AML-193 (cell line): ENCODE measurements around the gene MS4A1.
A peak's percentile ranks its signal among the peaks of the same experiment; 100 is the strongest.
"Not testable (repeated sequence)": the region's sequence is repeated elsewhere in the genome, so short reads cannot be mapped to it uniquely, and the experiment has no call there.

Experiments
- DNase-seq, 2 experiments: peaks; one replicate each; lab custom pipeline; 2025; lab: John Stamatoyannopoulos, UW

Gene MS4A1

DNA sequence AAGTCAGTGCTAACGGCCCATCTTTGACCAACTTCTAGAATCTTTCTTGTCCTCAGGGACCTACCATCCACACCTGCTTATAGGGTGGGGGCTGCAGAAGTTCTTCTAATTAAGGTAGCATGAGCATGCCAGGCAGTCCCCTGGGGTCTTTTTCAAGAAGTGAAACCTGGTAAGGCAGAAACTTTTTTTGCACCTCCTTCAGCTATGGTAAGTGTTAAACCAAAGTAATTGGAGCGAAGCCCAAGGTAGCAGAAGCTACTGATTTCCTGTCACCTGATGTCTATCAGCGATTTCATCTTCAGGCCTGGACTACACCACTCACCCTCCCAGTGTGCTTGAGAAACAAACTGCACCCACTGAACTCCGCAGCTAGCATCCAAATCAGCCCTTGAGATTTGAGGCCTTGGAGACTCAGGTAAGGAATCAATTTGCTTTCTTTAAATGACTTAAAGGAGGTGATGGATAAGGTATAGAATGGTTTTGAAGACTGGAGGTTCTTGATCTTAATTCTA lies at the start of gene MS4A1:
Gene MS4A1, plus strand, starts transcription at position 317 of the 512 bp plus-strand sequence. CDS start 6,528 bp downstream, outside the sequence.
- DNase-seq, result no peak

DNA sequence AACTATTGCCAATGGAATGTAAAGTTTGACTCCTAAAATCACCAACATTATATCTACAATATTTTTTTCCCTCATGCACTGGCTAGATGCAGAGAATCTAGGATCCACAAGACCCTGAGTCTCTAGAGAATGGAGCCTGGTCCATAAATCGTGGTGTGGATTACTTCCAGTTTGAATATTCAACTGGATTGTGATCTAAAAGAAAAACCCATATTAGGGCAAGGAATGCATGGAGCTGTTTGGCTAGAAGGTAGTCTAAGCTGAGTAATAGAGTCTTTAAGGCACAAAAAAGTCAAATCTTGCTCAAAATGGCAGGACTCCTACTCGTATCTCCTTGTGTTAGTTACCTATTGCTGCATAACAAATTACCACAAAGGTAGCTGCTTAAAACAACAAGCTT lies 35.6 kb upstream of the MS4A1 start:
- no peak for DNase-seq

DNA sequence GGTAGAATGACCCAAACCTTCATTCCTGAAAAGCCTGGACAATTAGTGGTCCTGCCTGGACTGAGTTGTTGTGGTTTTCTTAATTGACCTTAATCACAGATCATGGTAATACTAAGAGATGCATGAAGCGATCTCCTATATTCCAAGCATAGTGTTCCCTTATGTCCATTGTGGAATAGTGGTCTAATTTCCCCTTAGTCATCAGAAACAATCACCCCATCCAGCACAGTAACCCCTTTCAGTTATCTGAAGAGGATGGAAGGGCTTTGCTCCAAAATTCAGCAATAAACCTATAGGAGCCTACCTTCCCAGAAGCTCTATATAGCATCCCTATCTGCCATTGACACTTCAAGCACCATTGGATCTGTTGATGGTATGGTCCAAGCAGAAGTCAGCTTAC lies 33.0 kb upstream of the MS4A1 start:
- no peak for DNase-seq

DNA sequence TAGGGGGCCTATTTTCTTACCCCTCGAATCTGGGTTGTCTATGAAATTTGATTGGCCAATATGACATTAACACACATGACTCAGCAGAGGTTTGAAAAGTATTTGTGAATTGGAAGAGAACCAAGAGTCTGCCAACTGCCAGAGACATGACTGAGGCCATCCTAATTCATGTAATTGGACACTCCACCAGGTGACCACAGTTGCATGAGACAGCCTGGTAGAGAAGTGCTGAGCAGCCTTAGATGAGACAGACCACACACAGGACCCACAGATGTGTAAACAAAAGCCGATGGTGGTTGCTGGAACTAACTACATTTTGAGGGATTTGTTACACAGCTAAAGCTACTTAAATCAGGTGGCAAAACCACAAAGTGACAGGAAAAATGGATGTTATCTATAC lies 27.1 kb upstream of the MS4A1 start:
- DNase-seq, result no peak

DNA sequence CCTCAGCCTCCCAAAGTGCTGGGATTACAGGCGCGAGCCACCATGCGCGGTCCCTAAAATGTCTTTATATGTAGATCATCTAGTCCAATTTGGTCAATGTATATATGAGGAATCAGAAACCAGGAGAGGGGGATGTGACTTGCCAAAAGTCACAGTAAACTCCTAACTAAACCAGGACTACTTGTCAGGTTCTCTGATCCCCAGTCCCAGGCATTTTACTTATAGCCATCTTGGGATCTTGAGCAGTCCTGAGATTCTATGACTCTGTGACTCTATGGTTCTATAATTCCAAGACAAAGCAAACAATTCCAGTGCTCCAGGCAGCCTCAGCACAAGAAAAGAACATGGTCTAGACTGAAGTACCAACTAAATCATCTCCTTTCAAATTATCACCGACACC lies 26.4 kb upstream of the MS4A1 start, which contains the start of gene MS4A5:
Gene MS4A5, plus strand, starts transcription at position 301 of the 400 bp plus-strand sequence. CDS start 103 bp downstream, outside the sequence.
- DNase-seq, result no peak

DNA sequence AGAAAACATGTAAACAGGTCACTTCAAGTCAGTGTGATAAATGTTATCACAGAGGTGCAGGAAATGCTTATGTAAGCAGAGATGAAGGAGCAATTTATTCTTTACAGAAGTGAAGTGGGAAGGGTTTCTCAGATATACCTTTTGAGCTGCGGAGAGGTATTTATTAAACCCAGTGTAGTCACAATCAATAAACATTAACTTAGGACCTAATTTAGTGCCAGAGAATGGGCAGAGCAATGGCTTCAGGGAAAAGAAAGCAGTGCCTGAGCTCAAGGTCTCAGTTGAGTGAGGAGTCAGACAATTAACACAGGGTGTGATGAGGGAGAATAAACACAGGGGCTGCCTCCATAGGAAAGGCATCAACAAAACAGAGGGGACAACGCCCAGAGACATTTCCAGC lies 24.4 kb upstream of the MS4A1 start:
- DNase-seq, result no peak

DNA sequence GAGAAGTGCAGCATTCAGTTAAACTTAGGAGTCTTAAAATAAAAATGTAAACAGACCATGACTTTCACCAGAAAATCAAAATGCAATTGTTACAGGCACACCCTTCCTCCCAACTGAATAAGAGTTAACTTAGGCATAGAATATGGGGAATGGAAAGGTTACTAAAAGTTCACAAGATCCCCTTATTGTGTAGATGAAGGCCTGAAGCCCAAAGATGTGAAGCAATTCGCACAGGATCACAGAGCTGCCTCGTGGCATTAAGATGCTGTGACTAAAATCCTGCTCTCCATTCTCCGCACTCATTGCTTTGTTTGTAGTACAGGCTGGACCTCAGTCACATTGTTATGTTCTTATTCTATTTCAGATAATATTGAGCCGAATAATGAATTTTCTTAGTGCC lies 22.2 kb upstream of the MS4A1 start:
- no peak for DNase-seq

DNA sequence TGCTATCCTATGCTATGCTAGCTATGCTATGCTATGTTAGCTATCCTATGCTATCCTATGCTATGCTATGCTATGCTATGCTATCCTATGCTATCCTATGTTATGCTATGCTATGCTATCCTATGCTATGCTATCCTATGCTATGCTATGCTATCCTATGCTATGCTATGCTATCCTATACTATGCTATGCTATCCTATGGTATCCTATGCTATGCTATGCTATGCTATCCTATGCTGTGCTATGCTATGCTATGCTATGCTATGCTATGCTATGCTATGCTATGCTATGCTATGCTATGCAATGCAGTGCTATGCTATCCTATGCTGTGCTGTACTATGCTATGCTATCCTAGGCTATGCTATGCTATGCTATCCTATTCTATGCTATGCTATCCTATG lies 8.6 kb upstream of the MS4A1 start:
- DNase-seq, result no peak

DNA sequence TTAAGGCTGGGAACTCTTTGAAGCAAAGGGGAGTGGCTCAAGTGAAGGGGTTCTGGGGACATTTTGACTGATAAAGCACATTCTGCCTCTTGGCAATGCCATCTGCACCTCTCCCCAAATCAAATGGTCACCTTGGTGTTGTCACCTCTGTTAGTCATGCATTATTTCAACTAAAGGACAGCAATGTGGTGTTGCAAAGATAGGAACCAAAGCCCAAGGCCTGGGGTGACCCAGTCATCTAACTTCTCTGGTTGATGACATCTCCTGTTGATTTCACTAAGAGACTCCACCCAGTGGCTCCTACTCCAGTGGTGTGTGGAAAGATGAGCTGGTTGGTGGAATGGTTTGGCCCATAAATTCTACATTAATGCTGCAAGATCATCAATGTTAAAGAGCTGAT lies 7.8 kb upstream of the MS4A1 start:
- no peak for DNase-seq

DNA sequence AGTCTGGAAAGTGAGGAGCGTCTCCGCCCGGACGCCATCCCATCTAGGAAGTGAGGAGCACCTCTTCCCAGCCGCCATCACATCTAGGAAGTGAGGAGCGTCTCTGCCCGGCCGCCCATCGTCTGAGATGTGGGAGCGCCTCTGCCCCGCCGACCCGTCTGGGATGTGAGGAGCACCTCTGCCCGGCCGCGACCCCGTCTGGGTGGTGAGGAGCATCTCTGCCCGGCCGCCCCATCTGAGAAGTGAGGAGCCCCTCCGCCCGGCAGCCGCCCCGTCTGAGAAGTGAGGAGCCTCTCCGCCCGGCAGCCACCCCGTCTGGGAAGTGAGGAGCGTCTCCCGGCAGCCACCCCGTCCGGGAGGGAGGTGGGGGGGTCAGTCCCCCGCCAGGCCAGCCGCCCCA lies 4.5 kb upstream of the MS4A1 start:
- not testable (repeated sequence) for DNase-seq

DNA sequence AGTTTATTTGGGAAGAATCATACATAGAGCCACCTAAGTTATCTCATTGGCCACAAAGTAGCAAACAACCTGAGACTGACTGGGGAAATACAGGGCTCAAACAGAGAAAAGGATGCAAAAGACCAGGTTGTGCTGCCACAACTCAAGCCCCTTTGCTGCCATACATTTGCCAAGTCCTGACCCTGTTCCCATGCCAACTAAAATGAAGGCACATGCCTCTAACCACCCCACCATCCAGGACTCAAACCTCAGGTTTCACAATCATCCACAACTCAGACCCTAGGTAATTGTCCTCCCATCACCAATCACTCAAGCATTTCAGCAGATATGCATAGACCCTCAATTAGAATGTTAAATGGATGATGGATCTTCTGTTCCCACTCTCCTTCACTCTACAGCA lies 1.4 kb upstream of the MS4A1 start:
- no peak for DNase-seq

DNA sequence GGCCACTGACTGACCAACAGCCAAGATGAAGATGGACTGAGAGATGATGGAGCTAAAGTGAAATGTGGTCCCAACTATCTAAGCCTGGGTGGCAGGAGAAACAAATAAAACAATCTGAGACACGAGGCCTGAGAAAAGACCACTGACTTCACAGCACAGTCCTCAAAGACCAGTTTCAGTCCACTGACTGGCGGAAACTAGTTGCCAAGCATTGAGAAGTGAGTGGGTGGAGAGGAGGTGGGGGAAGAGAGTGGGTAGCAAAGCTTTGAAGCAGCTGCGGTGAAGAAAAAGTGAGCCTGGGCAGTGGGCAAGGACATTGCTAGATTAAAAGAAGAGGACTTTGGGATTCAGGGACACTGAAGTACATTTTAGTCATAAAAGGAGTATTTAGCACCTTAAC lies 1.9 kb downstream of the MS4A1 start:
- no peak for DNase-seq

DNA sequence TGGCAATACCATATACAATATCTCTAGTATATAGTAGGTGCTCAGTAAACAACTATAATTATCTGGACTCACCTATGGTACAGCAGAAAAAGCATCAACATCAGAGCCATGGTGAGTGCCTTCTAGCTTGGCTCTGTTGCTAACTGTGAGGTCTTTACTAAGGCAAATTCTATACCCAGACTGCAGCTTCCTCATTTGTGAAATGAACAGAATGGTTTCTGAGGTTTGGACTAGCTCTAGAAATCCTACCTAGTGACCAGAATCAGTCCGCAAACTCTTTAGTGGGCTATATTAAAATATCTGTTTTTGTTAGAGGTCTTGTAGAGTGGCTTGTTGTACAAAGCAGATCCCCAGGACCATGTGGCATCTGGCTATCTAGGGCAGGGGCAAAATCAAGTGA lies 3.7 kb downstream of the MS4A1 start:
- DNase-seq, result no peak

DNA sequence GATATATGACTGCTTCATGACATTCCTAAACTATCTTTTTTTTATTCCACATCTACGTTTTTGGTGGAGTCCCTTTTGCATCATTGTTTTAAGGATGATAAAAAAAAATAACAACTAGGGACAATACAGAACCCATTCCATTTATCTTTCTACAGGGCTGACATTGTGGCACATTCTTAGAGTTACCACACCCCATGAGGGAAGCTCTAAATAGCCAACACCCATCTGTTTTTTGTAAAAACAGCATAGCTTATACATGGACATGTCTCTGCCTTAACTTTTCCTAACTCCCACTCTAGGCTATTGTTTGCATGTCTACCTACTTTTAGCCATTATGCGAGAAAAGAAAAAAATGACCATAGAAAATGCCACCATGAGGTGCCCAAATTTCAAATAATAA lies 13.2 kb downstream of the MS4A1 start:
- DNase-seq, result no peak

DNA sequence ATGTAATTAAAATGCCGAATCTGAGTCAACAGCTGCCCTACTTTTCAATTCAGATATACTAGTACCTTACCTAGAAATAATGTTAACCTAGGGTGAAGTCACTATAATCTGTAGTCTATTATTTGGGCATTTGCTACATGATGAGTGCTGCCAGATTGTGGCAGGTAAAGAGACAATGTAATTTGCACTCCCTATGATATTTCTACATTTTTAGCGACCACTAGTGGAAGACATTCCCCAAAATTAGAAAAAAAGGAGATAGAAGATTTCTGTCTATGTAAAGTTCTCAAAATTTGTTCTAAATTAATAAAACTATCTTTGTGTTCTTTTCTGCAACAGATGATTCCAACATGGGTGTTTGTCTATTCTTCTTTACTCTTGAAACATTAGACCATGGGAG lies 14.1 kb downstream of the MS4A1 start:
- no peak for DNase-seq

DNA sequence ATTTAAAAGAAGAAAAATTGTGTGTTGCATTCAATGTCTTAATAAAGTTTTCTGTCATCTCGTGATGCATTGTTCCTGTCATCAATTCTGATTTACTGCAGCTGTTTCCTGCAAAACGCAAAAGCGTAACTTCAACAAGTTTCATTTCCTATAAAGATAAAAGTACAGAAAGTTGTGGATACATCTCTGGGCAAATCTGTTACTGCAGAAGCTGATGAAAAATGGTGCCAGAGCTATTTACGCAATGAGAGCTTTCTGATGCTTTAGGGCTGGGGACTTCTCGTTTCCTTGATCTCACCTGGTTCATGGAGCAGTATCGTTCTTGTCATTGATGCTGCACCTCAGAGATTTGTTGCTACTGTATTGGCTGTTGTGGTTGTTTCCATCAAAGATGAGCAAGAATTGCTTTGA lies 21.4 kb downstream of the MS4A1 start:
- no peak for DNase-seq

DNA sequence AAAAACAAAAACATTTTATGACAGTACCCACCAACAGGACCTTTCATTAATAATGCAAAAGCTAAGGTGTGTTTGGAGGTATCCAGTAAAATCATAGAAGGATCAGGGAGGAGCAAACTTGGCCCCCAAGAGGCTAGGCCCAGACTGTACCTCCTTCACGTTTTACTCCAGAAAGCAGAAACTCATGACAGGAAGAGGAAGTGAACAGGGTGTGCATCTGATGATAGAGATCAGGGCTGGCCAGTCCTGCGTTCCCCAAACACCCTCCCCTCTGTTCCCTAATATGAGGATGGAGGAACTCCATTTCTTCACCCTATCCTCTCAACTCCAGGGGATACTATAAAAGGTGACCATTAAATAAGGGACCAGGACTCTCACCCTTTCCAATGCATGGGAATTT lies 26.7 kb downstream of the MS4A1 start:
- peak; percentile 69 to 80 for DNase-seq

DNA sequence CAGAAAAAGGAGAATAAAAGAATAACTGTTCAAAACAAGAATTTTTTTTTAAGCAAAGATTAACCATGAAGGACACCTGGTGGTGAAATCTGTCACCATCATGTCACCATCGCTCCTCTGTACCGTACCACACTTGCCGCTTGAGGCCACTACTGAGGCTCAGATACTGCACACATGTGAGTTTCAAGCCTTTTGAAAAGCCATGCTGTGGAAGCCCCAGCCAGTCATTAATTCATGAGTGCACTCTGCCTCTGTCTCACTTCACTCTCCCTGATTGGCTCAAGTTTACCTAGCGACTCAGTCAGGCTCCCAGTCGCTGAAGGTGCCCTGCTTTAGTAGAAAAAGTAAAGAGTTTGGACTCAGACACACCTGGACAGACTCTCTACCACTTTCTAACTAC lies 30.3 kb downstream of the MS4A1 start:
- DNase-seq, result peak; percentile 56 to 59

DNA sequence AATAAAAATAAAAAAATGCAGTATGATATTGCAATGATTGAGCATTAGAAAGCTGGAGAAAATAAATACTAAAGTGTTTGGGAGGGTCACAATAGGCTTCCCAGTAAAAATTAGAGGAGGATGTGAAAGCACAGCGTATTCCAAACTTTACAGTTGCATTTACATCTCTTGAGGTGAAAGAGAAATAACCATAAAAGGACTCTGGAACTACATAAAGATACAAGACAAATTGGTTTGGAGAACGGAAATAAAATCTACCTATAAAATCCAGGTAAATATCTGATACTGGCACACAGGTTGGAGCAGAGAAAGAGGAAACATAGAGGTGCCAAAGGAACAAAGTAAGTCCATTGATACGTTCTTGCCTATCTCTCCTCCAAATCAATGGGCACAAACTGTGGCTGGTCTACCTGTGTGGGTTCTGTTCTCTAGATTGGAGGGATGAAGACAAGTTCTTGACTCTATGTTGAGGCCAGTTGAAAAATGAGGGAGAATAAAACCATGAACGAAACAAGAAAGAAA lies 36.9 kb downstream of the MS4A1 start, which contains the start of gene MS4A12:
Gene MS4A12, plus strand, starts transcription at position 291 of the 522 bp plus-strand sequence. CDS start 4,541 bp downstream, outside the sequence.
- DNase-seq, result no peak

DNA sequence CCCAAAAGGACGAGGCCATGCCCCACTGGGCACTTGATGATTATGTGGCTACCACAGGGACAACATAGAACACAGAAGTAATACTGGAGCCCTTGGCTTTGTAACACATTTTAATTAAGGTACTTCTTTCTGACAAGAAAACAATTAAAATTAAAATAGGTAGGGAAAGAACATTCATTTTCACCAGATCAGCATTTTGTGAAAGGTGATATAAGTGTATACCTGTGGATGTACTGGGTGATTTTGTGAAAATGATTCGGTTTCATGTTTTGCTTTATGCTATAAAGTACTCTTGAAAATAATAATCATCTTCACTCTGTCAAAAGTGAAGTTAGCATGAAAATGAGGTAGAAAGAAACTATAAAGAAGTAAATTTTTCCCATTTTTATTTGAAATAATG lies 37.8 kb downstream of the MS4A1 start:
- no peak for DNase-seq

DNA sequence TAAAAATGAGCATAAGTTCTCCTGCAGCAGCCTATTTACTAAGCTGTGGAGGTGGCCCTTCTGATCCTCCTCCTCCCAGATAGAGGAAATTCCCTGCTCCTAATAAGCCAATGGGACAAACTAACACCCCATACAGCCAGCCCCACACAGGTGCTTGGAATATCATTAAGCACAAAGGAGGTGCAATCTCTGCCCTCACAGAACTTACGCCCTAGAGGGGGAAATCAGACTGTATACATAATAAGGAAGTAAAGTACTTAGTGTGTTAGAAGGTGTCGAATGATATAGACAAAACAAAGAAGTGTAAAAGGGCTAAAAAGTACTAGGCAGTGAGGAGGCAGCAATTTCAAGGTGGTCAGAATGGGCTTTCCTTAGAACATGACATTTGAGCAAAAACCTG lies 42.8 kb downstream of the MS4A1 start:
- no peak for DNase-seq

DNA sequence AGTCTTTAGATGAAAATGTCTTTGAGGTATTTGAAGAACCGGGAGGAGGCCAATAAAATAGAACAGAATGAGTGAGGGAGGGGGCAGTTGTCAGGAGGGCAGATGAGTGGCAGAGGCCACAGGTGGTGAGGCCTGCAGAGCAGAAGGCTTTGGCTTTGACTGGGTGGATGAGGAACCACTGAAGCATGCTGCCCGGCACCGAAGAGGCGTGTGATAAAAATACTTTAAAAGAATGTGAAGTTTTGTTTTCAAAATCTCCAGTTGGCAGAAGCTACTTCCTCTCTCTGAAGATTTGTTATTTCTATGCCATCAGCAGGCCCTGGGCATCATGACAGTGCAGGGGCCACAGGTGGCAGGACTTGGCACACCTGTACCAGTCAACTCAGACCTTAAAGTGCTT lies 43.2 kb downstream of the MS4A1 start:
- DNase-seq, result no peak

DNA sequence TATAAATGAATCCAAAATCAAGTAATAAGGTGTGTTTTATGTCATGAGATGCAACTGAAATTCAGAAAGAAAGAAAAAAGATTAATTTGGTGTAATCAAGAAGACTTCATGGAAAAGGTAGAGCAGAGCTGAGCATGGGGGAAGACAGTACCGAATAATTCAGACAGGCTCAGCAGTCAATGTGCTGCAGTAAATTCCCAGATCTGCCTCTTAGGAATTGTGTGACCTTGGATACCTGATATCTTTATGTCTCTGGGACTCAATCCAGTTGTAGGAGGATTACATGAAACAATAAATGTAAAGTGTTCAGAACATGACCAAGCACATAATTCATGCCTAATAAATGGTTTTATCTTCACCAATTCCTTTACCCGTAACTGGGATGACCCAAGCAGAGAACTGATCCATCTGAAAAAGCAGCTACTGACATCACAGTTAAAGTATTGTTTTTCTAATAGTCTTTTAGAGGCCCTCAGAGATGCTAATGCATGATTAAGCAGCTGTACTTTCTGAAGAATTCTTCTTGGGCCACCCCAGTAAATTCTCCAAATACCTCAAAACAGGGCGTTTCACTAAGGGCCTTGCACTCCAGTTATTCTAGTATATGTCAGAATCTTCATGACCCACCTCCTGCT lies 44.7 kb downstream of the MS4A1 start:
- no peak for DNase-seq

DNA sequence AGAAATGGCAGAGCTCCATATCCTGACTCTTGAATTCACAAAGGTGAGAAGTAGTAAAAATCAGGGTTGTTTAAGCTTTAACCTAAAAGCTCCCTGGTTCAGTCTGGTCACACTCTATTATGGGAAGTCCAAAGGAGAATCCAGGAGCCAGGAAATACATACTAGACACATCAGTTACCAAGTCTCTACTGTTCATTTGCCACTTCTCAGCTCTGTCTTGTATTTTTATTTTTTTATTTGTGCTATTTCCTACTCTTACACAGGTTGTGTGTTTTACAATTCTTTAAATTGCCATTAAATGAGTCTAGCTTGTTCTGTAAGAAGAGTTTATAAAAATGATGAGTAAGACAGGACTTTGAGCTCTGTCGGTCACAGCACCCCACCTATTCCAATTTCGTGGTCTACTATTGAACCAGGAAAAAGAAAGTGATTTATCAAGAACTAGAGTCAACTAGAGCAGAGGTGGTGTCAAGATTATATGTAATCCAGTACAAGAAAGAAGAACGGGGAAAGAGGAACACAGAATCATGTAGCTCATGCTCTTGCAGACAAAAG lies 46.7 kb downstream of the MS4A1 start:
- DNase-seq, result no peak
